NCI-H345 treated with DMSO at 0.1 percent for 48 hours (cell line): ENCODE data around the gene KLHL33.

Experiments
- DNase-seq: peaks from one replicate; lab custom pipeline; 2025; ENCODE audit not compliant: unreplicated experiment; lab: John Stamatoyannopoulos, UW

The KLHL33 gene

DNA sequence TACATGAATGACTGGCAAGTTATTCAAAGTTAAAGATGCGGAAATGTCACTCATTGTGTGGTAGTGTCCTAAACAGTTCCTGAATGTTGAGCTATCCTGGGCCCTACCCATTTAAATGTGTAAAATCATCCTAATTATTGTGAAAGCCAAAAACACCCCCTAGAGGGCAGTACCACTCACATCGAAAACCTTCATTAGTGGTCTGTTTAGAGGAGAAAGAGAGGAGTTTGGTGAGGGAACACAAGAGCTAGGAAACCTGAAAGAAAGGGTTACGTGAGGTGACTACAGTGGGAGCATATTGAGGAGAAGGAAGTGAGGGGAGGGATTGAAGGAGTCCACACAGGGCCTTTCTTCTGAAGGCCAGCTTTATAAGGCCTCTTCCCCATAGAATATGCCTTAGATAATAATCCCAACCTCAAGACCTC is 20.2 kb downstream of the KLHL33 start:
- no peak for DNase-seq

DNA sequence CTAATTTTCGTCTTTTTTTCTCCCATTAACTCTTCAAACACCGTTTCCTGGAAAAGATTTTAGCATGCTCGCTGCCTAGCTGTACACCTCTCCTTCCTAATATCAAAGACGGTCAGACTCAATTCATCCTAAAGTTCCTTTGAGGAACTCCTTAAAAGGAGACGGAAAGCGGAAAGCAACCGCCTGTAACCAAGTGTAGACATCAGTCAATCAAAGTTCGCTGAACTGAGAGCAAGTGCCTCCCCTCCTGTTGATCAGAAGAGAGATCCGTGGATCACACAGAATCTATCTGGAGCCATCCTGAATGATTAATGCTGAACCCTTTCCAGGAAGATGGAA is 22.3 kb downstream of the KLHL33 start:
- DNase-seq: no peak

DNA sequence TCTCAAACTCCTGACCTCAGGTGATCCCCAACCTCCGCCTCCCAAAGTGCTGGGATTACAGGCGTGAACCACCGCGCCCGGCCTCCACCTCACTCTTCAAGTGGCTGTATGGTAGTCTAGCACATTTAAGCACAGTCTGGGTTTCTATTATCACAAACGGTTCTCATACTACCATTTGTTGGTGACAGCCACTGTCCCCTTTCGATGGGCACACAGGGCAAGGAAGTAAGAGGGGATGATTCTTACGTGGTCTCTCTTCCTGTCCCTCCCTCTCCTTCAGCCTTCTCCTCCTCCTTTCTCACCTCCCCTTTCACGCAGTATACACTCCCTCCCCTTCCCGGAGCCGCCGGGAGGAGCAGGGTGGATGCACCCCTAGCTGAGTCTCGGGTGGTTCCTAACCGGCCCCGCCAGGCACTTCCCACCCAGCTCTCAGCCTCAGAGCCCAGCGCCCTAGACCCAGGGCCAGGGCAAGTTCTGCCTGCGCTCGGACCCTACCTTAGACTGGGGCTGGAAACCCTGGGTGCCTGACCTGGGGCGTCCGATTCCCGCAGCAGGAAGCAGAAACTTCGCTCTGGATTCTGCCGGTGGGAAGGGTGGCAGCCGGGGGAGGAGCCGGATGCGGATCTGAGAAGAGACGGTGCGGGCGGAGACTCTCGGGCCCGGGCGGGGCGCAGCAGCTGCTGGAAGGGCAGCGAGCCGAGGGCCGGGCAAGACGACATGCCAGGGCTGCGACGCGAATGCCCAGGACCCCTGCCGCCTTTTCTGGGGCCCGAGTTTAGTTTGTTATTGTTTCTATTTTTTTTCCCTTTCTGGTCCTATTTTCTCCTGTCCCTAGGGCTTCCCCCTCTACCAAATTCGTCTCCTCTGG is 22.9 kb downstream of the KLHL33 start, which contains the start of gene TEP1:
Gene TEP1 (minus strand): TSS at position 626 of the 868 bp plus-strand sequence. CDS start 5,062 bp downstream, outside the sequence.
- peak; percentile 75 for DNase-seq

DNA sequence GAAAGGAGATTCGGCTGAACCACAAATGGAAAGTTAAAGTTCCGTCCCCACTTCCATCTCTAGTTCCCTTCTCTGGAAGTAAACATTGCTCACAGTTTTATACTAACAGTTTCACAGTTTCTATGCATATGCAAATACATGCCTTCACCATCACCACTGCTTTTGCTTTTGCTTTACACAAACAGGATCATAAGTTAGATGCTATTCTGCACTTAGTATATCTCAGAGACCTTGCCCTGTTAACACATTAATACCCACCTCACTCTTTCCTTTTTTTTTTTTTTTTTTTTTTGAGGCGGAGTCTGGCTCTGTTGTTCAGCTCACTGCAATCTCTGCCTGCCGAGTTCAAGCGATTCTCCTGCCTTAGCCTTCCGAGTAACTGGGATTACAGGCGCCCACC is 23.6 kb downstream of the KLHL33 start:
- DNase-seq: no peak

DNA sequence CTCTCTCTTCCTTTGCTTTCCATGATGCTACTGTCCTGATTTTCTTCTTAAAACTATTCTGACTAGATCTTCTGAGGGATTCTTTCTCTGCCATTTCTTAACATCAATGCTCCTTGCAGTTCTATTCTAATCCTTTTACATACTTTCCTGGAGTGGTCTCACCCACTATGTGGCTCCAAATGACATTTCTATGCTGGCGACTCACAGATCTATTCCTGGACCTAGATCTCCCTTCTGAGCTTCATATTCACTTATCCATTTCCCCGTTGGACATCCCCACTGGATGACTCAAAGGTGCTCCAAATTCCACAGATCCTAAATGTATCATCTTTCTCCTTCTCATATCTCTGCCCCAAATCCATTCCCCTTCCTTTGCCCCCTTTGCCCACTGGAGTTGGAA is 26.7 kb downstream of the KLHL33 start:
- no peak for DNase-seq

DNA sequence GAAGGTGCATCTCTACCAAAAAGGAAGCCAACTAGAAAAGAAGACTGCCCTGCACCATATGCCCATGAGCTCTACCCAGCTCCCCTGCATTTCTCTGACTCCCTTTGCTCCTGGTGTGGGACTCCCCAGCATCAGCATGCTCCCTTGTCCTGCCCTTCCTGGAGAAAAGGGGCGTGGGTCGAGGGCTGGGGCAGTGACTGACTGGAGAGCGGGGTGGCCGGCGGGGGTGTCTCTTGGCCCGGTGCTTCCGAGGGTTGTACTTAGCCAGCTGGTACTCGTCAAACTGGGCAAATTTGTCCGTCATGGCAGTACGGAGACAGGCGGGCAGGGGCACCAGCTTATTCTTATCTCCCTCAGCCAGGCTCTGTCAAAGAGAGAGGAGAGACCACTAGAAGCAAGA is 32.4 kb downstream of the KLHL33 start:
- no peak for DNase-seq

DNA sequence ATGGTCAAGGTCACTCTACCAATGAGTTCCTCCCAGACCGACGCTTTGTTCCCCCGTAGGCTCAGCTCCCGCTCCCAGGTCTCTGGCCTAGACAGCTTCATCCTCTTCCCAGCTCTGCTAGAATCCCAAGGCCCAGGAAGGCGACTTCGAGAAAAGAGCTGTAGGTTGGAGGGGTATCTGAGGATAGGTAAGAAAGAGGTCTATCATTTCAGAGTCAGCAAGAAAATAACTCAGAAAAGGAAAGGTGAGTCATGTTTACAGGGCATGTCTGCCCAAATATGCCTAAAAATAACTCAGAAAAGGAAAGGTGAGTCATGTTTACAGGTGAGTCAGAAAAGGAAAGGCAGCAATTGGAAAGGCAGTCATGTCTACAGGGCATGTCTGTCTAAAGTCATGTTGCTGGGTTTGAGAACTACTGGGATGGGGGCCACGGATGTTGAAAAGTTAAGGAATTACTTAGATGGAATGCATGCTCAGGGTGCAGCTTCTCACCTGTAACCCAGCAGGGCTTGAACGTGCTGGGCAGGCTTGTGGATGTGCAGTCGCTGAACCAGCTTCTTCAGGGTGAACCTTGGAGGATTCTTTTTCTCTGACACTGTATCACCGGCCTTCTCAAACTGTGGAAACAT is 34.9 kb downstream of the KLHL33 start:
- DNase-seq: no peak

DNA sequence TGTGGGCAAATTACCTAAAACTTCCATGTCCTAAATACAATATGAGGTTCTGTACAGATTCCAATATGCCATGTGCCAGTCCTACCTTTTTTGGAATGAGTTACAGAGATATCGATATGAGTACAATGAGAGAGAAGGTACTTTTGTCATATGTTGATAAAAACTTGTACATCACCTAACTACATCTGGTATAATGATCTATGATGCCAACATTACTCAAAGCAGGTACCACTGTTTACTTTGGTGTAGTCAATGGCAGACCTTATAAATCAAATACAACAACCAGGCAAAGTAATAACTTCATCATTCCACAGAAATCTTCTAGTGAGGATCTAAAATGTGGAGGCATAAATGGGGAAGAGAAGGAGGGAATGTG is 35.4 kb downstream of the KLHL33 start:
- no peak for DNase-seq

DNA sequence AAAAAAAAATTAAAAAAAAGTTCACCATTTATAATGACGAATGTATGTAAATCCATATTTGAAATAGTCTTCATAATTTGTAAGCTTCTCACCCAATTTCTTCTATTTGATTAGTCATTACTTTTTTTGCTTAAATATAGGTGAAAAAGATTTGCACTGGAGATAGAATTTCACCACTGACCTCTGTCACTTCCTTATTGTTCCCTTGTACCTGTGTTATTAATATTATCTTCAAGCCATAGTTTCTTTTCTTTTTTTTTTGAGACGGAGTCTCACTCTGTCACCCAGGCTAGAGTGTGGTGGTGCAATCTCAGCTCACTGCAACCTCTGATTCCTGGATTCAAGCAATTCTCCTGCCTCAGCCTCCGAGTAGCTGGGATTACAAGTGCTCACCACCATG is 38.5 kb downstream of the KLHL33 start:
- no peak for DNase-seq

DNA sequence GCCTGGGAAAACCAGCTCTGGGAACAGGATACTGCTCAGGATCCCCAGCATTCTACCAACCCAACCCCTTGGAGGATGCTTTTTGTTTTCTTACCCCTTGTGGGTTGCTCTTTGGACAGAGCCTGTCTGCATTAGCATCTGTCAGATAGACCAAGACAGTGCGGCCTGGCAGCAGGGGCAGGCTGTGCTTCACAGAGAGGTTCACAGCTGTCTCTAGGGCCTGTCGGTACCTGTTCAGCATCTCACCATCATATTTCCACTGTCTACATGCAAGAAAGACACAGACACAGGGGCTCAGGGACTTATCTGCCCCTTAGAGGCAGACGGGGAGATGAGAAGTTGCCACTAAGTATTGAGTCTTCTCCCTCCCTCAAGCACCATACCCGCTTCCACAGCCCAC is 44.5 kb downstream of the KLHL33 start:
- no peak for DNase-seq

DNA sequence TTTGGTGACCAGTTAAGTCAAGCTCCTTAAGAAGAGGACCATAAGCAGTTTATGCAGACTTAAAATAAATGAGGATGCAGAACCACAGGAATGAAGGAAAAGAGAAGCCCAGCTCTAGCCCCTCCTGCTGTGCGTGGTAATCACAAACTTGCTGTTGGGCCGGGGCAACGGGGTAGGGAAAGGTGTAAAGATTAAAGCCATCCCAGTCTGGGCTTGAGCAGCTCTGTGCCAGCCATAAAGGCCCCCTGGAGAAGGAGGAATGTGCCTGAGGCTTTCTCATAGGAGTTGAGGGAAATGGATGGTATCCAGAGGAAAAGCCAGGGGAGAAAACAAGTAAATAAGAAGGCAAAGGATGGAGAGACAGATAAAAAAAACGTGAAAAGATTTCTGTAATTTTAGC is 47.8 kb downstream of the KLHL33 start:
- no peak for DNase-seq

DNA sequence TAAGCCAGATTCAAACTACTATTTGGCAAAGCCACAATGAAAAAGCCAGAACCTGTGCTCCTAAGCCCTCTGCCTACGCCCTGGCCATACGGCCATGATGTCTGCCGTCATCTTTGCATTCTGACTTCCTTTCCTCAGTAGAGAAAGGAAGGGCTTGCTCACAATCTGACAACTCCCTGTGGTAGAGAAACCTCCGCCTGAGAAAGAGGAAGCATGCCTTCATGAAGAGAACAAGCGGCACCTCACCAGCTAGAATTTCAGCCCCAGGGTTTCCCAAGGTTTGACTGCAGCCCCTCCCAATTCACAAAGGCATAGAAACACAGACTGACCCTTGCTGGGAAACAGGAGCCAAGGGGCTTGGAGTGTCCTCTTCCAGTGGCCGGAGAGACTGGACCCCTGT is 48.4 kb downstream of the KLHL33 start:
- no peak for DNase-seq

DNA sequence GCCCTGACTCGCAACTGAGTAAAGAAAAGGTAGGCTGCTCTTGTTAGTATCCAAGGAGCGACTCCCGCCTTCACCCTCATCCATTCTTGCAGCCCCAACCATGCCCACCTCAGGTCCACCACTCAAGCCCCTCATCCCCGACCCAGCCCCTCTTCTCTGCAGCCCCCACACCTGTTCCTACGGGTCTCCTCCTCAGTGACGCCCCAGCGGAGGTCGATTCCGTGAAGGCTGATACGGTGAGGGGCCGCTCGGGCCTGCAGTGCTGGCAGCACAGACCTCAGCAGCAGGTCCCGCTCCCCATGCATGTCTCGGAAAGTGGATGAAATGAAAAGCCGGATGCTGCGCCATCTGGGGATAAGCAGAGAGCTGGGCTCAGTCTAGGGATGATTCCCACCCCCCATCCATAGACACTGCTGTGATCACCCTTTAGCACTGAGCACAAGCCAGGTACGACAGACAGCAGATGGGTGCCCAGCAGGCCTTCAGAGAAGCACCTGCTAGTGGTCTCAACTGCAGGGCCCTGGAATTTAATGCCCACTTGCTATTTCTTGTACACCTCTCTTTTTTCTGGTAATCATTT is 49.6 kb downstream of the KLHL33 start:
- DNase-seq: no peak

DNA sequence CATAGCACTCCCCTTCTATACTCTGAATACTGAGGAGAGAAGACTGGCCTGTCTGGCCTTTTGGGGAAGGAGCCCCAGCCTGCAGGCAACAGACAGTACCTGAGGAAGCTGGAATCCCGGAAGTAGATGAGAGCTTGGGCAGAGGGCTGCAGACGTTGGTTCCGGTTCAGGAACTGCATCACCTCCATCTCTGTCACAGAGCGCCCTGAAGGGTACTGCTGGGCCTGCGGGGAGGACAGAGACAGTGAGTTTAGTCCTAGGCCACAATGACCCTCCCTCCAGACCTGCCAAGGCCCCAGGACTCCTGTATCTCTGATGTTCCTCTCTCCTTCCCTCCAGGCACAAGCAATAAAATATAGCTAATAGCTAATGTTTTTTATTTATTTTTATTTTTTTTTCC is 51.1 kb downstream of the KLHL33 start:
- DNase-seq: no peak

DNA sequence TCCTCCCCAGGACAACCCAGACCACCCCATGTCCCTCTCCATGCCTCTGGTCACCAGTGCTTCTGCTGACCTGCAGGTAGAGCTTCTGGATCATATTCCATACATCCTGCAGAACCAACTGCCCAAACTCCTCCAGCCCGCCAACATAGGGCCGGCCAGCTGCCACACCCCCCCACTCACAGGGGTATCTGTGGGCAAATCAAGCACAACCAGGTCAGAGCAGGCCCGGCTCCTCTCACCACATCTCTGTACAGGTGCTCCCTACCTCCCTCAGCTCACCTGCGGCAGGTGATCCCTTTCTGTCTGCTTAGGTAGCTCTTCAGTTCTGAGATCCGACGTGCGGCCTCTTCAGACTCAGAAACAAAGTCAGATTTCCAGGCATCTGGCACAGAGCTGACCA is 51.6 kb downstream of the KLHL33 start:
- DNase-seq: no peak

DNA sequence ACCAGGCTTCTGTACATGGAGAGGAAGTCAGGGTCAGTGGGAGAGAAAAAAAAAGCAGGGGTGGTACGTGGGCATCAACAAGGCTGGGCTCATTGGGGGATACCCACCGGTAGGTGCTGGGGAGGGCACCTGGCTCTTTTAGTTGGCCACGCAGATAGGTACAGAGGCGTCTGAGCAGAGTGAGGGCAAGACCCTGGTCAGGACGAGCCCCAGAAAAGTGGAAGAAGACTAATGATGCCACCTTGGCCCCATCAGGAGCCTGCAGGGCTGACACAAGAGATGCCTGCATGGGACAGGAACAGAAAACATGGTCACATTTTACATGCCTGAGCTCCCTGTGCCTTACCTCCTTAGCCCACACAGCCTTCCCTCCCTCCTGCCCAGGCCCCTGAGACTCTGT is 52.3 kb downstream of the KLHL33 start:
- DNase-seq: no peak

DNA sequence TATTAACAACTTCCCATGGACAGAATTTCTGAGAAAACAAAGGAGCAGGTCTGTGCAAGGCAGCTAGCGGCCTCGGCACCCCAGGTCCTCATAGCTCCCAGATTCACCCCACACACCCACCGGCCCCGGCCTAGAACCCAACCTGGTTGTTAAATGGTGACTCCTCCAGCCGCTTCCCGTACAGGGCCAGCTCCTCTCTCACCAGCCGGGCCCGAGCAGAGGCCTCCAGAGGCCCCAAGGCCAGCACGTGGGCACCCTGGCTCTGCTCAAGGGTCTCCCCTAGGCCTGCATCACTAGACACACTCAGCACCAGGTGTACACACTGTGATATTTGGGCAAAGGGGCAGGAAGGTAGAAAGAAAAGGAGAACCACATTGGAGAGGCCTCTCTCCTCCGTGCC is 52.9 kb downstream of the KLHL33 start:
- DNase-seq: no peak

DNA sequence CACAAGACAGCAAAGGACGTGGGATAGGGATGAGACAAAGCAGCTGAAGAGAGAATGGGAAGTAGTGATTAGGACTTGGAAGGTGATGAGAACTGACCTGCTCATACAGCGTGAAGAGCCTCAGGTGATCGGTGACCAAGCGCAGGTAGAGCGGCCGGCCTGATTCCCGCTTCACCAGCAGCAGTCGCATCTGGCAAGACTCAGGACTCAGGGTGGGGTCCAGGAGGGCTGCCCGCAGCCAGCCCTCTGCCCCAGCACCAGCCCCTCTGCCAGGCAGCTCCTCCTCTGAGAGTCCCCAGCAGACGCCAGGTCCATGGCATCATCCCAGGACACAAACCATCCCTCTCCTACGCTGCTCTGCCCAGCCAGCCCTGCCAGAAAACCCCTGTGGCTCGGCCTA is 53.4 kb downstream of the KLHL33 start:
- no peak for DNase-seq

DNA sequence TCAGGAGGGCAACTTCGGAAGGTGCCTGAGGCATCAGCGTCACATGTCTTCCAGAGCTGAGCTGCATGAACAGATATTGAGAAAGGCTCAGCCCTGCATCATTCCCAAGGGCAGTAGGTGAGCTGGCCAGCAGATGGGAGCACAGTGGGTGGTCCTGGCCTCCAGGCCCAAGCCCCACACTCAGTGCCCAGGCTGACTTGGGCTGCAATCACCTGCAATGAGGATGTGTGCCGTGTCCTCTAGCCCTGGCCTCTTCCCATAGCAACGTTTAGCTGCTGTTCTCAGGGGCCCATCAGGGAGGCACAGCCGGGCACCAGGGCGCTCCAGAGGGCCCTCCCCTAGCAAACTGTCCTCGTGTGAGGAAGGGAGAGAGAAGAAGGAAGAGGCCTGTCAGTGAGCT is 54.6 kb downstream of the KLHL33 start:
- no peak for DNase-seq

DNA sequence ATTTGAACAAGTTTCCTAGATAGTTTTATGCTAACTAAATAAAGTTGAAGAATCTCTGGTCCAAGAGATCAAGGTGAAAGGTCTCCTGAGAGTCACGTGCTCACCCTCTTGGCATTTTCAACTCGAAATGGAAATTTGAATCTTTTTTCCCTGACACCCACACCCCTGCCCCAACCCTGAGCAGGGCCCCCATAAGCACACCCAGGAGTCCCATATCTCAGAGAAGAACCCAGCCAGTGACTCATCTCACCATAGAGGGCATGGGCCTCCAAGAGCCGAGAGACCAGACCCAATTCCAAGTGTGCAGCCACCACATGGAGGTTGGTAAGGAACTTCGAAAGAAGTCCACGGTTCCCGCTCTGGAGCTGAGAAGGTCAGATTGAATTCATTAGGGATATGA is 55.3 kb downstream of the KLHL33 start:
- DNase-seq: no peak

DNA sequence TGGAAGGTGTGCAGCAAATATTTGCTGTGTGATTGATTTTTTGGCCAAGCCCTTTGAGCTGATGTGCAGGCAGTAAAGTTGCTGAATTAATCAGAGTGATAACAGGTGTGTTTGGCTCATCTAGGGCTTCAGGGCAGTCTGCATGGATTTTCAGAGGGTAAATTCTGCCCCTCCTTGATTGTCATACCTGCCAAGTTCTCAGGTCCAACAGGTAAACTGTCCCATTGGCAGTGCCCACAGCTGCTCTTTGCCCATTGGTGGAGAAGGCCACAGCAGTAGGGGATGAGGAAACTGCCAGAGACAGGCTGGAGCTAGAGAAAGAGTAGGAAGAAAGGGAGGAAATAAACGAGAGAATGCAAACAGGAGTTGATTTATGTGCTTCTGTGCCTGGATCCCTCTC is 56.2 kb downstream of the KLHL33 start:
- no peak for DNase-seq

DNA sequence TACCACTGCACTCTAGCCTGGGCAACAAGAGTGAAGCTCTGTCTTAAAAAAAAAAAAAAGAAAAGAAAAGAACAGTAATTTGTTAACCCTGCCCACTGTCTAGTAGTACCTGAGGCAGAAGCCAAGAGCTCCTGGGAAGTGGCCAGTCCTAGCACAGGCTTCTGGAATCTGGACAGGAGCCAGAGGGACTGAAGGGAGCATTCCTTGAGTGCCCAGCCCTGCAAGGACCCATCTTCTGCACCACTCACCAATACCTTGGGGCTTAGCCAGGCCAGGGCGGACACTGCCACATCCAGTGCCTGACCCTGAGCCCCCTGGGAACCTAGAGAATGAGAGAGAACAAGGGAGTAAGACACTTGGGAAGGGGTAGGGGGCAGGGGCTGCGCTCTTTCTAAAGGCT is 58.8 kb downstream of the KLHL33 start:
- DNase-seq: no peak
